Stimulated activated CD8-positive, alpha-beta memory T cell treated with anti-CD3 and anti-CD28 coated beads, Interleukin-4, amount 100 ng/mL, for 48 hours (primary cell): Measurements from ENCODE around the gene MPRIP.

Source experiments
- DNase-seq: peaks from one replicate; pipeline ENCODE4 v3.0.0-alpha.2; 2020

Gene MPRIP

GRCh38 chr17:17089796-17090641 lies 47.8 kb downstream of the MPRIP start:
- DNase-seq = no peak

GRCh38 chr17:17090642-17091103 lies 48.4 kb downstream of the MPRIP start:
- no peak for DNase-seq

- no peak for DNase-seq
Observed at GRCh38 chr17:17091276-17091675, 49.0 kb downstream of the MPRIP start.

- no peak for DNase-seq
Observed at GRCh38 chr17:17091856-17092756, 49.8 kb downstream of the MPRIP start.

GRCh38 chr17:17093764-17094163 lies 51.5 kb downstream of the MPRIP start:
- no peak for DNase-seq

- no peak for DNase-seq
Observed at GRCh38 chr17:17096438-17097178, 54.4 kb downstream of the MPRIP start.

GRCh38 chr17:17097763-17098345 lies 55.6 kb downstream of the MPRIP start:
- no peak for DNase-seq

- no peak for DNase-seq
Observed at GRCh38 chr17:17098551-17099179, 56.4 kb downstream of the MPRIP start.

- DNase-seq = no peak
Observed at GRCh38 chr17:17102176-17102575, 59.9 kb downstream of the MPRIP start.

- no peak for DNase-seq
Observed at GRCh38 chr17:17103160-17103559, 60.9 kb downstream of the MPRIP start.

- DNase-seq = no peak
Observed at GRCh38 chr17:17104036-17104435, 61.8 kb downstream of the MPRIP start.

- no peak for DNase-seq
Observed at GRCh38 chr17:17104494-17104893, 62.2 kb downstream of the MPRIP start.

- DNase-seq = no peak
Observed at GRCh38 chr17:17105976-17106375, 63.7 kb downstream of the MPRIP start.

- DNase-seq = no peak
Observed at GRCh38 chr17:17106756-17107155, 64.5 kb downstream of the MPRIP start.

GRCh38 chr17:17107281-17107680 lies 65.0 kb downstream of the MPRIP start:
- no peak for DNase-seq

- DNase-seq = no peak
Observed at GRCh38 chr17:17107891-17108431, 65.7 kb downstream of the MPRIP start.

GRCh38 chr17:17108451-17109049 lies 66.3 kb downstream of the MPRIP start:
- no peak for DNase-seq

- no peak for DNase-seq
Observed at GRCh38 chr17:17109256-17109655, 67.0 kb downstream of the MPRIP start.

GRCh38 chr17:17109907-17110306 lies 67.7 kb downstream of the MPRIP start:
- DNase-seq = no peak

GRCh38 chr17:17110520-17110919 lies 68.3 kb downstream of the MPRIP start:
- DNase-seq = no peak
